Measurements from ENCODE around the gene RABGAP1L. TPM values are rescaled to one million over a fixed set of nuclear protein-coding genes. Genes with fewer than 3 reads are reported as not detected.

RABGAP1L gene
- total RNA-seq, 4 donors from 2014 or later = 39.9 to 77.4 (median 48.7) TPM

GRCh38 chr1:174577681-174578080, 418.4 kb downstream of the RABGAP1L start:
- TF ChIP-seq CTCF (IDR thresholded peaks at IDR 0.05; ENCODE audit: low read depth) = no peak

- TF ChIP-seq CTCF (IDR thresholded peaks at IDR 0.05; ENCODE audit: low read depth) = no peak
Observed at GRCh38 chr1:174580801-174581200, 421.5 kb downstream of the RABGAP1L start.

GRCh38 chr1:174583316-174583715, 424.0 kb downstream of the RABGAP1L start:
- TF ChIP-seq CTCF (IDR thresholded peaks at IDR 0.05; ENCODE audit: low read depth) = no peak

DNA sequence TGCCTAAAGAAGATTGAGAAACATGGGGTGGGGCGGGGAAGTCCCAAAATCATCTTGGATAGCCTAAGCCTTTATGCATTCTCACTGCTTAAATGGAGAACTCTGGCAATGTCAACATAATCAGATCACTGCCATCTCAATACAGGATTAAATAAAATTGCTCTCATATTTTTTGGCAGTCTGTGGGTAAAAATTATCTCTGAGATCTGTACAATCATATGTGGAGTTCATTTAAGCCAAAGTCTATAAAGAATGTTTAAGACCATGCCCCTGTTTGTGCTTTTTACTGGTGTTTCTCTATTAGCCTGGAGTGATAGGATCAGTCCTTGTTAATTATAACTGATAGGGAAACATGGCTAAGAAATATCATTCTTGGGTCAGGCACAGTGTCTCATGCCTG, 424.8 kb downstream of the RABGAP1L start:
- no peak for TF ChIP-seq CTCF (IDR thresholded peaks at IDR 0.05; ENCODE audit: low read depth)

DNA sequence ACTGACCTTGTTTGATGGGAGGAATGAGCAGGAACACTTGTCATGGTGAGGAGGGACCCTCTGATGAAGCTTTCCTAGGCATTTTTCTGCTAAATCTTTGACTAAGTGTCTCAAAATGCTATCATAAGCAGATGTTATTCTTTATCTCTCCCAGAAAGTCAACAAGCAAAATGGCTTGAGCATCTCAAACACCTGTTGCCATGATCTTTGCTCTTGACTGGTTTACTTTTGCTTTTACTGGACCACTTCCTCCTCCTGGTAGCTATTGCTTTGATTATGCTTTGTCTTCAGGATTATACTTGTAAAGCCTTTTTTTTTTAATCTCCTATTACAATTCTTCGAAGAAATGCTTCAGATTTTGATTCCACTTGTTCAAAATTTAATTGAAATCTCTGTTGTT, 445.9 kb downstream of the RABGAP1L start:
- TF ChIP-seq CTCF (IDR thresholded peaks at IDR 0.05; ENCODE audit: low read depth) = no peak

- TF ChIP-seq CTCF (IDR thresholded peaks at IDR 0.05; ENCODE audit: low read depth) = no peak
Observed at GRCh38 chr1:174606471-174606870, 447.2 kb downstream of the RABGAP1L start.

- no peak for TF ChIP-seq CTCF (IDR thresholded peaks at IDR 0.05; ENCODE audit: low read depth)
Observed at GRCh38 chr1:174623324-174624035, 464.2 kb downstream of the RABGAP1L start.

Measured in subcutaneous adipose tissue (tissue), 4 donors.